ENCODE data around the gene UBE3B.

UBE3B gene

DNA sequence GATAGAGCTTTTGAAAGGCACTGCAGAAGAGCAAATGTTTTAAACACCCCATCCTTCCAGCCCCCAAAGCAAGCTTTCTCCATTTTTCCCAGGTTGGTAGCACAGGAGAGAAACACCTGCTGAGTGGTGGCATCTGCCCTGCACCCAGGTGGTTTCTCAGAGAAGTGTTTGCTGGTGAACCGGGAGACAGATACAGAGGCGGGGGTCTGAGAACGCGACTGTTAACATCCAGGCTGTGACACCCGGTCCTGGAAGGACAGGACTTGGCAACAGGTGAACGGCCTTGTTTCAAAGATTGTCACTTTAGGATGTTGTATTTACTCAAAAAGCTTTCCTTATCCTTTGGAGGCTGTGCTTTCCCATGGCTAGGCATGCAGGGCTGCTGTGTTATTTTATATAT, 77.3 kb downstream of the UBE3B start:
- H3K4me3 ChIP-seq (ENCODE audit: low read depth, low read length): no peak overlapping the region
- TF ChIP-seq, protein P1, sequence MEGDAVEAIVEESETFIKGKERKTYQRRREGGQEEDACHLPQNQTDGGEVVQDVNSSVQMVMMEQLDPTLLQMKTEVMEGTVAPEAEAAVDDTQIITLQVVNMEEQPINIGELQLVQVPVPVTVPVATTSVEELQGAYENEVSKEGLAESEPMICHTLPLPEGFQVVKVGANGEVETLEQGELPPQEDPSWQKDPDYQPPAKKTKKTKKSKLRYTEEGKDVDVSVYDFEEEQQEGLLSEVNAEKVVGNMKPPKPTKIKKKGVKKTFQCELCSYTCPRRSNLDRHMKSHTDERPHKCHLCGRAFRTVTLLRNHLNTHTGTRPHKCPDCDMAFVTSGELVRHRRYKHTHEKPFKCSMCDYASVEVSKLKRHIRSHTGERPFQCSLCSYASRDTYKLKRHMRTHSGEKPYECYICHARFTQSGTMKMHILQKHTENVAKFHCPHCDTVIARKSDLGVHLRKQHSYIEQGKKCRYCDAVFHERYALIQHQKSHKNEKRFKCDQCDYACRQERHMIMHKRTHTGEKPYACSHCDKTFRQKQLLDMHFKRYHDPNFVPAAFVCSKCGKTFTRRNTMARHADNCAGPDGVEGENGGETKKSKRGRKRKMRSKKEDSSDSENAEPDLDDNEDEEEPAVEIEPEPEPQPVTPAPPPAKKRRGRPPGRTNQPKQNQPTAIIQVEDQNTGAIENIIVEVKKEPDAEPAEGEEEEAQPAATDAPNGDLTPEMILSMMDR (IDR thresholded peaks at IDR 0.05; ENCODE audit: borderline replicate concordance, insufficient read depth, low read depth, low read length): no peak

DNA sequence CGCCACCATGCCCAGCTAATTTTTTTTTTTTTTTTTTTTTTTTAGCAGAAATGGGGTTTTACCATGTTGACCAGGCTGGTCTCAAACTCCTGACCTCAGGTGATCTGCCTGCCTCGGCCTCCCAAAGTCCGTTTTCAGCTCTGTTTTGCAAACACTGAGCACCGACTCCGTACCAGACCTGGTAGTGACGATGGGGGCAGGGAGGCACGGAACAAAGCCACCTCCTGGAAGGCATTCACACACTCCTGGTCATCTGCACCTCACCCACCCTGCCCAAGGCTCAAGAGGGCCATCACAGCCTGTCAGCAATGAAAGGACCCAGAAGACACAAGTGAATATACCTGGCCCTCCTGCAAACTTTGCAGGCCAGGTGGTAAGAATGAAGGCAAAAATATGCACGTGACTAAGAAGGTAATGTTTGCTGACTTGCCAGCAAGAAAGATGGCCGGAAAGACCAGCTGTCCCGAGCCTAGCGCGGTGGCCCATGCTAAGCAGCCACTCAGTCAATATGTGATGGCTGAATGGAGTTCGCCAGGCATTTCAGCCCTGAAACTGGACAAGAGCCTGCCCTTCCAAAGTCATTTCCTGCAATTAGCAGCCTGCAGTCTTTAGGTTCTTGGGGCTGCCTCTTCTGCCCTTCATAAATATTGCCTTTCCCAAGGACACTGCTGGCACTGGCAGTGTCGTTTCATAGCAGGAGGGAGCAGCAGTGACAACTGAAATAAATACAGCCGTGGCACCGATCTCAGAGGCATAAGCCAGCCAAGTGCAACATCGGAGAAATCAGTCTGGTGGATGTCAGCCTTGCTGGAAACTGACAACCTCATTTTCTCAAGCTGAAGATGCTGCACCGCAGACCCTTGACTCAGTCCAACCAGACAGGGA, 78.2 kb downstream of the UBE3B start:
- TF ChIP-seq, protein P1 (IDR thresholded peaks at IDR 0.05; ENCODE audit: borderline replicate concordance, insufficient read depth, low read depth, low read length): no peak
- no peak overlapping the region for H3K4me3 ChIP-seq (ENCODE audit: low read depth, low read length)

DNA sequence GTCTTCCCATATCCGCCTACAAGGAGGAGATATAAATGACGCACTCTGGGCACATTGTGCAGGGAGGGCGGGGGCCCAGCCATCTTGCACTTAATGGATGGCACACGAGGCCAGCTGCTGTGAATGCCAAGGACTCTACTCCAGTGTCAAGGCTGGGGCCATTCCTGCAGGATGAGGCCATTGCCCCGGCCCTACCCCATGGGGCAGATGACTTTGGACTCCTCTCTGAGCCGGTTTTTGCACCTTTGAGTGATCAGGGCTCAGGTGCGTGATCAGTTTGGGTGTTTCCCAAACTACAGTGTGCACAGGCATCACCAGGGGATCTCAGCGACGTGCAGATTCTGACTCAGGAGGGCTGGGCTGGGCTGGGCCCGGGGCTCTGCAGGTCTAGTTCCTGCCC, 79.8 kb downstream of the UBE3B start:
- TF ChIP-seq, protein P1 (IDR thresholded peaks at IDR 0.05; ENCODE audit: borderline replicate concordance, insufficient read depth, low read depth, low read length): no peak
- no peak overlapping the region for H3K4me3 ChIP-seq (ENCODE audit: low read depth, low read length)

DNA sequence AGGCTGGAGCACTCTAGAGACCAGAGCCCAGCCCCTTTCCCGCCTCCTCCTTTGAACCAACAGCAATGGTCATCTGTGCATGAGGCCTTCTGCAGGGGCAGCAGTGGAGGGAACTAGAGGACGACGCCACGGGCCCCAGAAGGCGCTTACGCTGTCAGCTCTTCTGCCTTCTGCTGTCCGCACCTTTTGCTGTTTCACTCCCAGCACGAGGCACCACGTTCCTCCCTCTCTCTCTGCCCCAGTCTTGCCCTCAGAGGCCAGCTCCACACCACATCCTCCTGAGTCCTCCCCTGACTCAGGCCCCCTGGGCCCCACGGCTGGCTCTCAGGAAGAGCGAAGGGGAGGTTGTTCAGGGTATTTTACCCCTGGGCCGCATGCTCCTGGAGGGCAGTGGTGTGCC, 80.4 kb downstream of the UBE3B start:
- TF ChIP-seq, protein P1 (IDR thresholded peaks at IDR 0.05; ENCODE audit: borderline replicate concordance, insufficient read depth, low read depth, low read length): no peak

DNA sequence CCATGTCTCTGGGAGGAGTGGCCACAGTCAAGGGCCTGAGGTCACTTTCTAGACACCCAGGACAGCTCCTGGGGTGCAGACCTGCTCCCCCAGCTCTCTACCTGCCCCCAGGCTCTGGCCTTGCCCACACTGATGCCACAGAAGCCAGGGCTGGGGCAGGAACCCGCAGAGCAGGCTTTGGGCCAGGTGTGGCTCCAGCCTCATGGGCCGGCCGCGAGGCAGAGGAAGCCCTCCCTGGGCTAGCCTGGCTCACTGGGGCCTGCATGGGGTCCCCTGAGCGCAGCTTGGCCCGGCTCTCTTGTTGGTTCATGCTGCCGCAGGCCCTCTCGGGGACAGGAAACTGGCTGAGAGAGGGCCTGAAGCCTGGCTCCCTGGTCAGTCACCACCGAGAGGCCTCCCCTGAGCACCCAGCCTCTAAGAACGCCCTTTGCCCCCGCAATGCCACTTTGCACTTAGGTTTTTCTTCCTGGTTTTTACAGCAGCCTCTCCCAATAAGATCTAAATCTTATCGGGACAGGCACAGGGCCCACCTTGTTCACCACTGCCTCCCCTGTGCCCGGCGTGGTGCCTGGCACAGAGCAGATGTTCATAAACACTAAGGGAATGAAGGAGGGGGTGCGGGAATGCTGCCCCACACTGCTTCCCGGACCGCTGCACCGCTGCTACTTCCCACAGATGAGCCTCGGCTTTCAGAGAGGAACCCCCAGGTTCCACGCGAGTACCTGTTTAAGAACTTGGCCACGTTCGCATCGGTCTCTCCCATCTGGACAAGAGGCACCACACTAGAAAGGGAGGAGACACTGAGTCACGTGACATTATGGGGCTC, 81.2 kb downstream of the UBE3B start:
- no peak overlapping the region for H3K4me3 ChIP-seq (ENCODE audit: low read depth, low read length)
- TF ChIP-seq, protein P1 (IDR thresholded peaks at IDR 0.05; ENCODE audit: borderline replicate concordance, insufficient read depth, low read depth, low read length): no peak

More for the DNA sequence above, 80.4 kb downstream of the UBE3B start:
- H3K4me3 ChIP-seq (ENCODE audit: low read depth, low read length): no peak overlapping the region

DNA sequence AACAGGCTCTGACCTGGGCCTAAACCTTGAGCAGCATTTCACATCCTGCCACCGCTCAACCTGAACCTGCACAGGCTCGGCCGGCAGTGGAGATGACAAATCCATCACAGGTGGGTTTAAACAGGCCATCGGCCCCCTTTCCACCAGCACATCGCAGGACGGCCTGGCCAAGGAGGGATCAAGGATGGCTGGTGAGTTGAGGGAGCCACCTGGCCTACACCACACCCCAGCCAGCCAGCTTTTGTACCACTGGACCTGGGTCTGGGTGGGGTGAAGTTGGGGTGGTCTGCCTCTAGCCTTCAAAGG, 81.7 kb downstream of the UBE3B start:
- H3K4me3 ChIP-seq (ENCODE audit: low read depth, low read length): no peak overlapping the region
- TF ChIP-seq, protein P1 (IDR thresholded peaks at IDR 0.05; ENCODE audit: borderline replicate concordance, insufficient read depth, low read depth, low read length): no peak

All from GM12875 (cell line).